22Rv1 (cell line): Measurements from ENCODE around the gene IL19.

Experiments used
- ZFX ChIP-seq: fragments of 450-650 bp; IDR thresholded peaks from 2 replicates; pipeline ENCODE4 v1.6.1; 2017; ENCODE audit warnings: antibody characterized with exemption, borderline replicate concordance
- TF ChIP-seq, protein P1 (sequence below): fragments of 450-650 bp; IDR thresholded peaks from 2 replicates; pipeline ENCODE4 v1.5.1; 2017; ENCODE audit warnings: mild to moderate bottlenecking

DNA sequence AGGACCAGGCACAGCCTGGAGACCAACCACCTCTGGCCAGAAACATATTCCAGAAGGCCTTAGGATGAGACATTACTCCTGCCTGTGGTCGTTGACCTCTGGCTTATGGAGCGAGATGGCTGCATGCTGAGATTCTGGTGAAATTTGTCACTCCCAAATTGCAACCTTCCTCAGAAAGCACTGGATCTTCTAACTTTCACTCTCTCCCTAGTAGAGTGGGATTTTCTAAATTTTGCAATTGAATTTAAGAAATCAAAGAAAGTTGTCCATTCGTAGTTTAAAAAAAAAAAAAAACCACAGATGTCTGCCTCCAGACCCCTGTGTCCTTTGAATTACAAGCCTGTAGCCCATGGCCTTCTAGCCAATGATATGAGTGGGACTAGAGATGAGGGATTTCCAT, 30.3 kb downstream of the IL19 start:
- TF ChIP-seq, protein P1, sequence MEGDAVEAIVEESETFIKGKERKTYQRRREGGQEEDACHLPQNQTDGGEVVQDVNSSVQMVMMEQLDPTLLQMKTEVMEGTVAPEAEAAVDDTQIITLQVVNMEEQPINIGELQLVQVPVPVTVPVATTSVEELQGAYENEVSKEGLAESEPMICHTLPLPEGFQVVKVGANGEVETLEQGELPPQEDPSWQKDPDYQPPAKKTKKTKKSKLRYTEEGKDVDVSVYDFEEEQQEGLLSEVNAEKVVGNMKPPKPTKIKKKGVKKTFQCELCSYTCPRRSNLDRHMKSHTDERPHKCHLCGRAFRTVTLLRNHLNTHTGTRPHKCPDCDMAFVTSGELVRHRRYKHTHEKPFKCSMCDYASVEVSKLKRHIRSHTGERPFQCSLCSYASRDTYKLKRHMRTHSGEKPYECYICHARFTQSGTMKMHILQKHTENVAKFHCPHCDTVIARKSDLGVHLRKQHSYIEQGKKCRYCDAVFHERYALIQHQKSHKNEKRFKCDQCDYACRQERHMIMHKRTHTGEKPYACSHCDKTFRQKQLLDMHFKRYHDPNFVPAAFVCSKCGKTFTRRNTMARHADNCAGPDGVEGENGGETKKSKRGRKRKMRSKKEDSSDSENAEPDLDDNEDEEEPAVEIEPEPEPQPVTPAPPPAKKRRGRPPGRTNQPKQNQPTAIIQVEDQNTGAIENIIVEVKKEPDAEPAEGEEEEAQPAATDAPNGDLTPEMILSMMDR: no peak
- TF ChIP-seq ZFX: no peak
